GDM1 (cell line): ENCODE measurements around the gene ME3.

Source experiments
- DNase-seq: peaks from one replicate; lab custom pipeline; 2025; lab: John Stamatoyannopoulos, UW

ME3 gene

GRCh38 chr11:86692746-86693145 is 20.3 kb upstream of the ME3 start:
- no peak for DNase-seq

GRCh38 chr11:86692317-86692716 is 19.9 kb upstream of the ME3 start:
- no peak for DNase-seq

- DNase-seq = peak; percentile 29
Observed at GRCh38 chr11:86688398-86689179, 16.2 kb upstream of the ME3 start.

- DNase-seq = no peak
Observed at GRCh38 chr11:86687185-86687778, 14.9 kb upstream of the ME3 start.

DNA sequence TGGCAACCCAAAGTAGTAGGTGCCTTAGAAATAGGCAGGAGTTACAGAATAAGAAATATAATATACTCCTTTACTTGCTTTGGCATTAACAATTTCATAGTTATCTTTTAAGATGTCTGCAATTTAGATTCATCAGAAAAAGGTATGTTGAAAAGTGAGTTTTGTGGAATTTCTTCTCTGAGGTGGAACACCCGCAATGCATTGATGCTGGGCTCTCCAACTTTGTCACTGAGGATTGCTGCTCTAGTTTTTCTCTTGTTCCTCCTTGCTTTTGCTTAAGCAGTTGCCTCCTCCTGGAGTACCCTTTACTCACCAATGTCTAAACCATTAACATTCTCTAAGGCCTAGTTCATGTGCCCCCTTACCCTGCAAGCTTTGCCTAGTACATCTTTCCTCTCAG is 14.1 kb upstream of the ME3 start:
- DNase-seq = no peak

DNA sequence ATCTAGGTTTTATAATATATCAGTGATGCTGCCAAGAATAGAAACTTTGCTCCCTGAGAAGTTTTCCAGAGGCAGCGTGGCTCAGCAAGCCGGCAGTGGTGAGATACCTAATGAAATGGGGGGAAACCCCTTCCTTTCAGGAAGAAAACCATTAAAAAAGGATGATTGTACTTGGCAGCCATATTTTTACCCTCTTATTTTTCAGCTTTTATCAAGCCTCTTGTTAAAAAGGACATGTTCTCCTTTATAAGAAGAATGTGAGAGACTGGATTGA is 9.0 kb upstream of the ME3 start:
- no peak for DNase-seq

GRCh38 chr11:86680716-86681482 is 8.5 kb upstream of the ME3 start:
- DNase-seq = no peak

GRCh38 chr11:86678823-86679222 is 6.4 kb upstream of the ME3 start:
- no peak for DNase-seq

- no peak for DNase-seq
Observed at GRCh38 chr11:86678296-86678695, 5.9 kb upstream of the ME3 start.

GRCh38 chr11:86676533-86677154 is 4.2 kb upstream of the ME3 start:
- no peak for DNase-seq

- DNase-seq = no peak
Observed at GRCh38 chr11:86676010-86676409, 3.6 kb upstream of the ME3 start.

DNA sequence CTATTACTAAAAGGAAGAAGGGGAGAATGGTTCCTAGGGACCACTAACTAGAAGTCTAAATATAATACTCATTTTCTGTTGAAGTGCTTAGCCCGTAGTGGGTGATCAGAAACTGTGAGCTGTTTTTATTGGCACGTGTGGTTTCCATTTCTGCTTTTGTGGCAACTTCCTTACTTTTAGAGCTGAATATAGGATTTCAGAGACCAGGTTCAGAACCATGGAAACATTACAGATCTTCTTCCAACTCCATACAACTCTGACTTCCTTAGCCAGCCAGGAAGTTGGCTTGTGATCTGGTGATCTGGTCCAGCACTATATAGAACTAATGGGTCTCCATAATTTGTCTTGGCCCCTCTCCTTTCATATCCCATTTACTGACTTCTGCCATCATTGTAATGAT is 2.6 kb upstream of the ME3 start:
- DNase-seq = no peak

- no peak for DNase-seq
Observed at GRCh38 chr11:86673872-86674750, 1.7 kb upstream of the ME3 start.

GRCh38 chr11:86673055-86673843 is 833 bp upstream of the ME3 start:
- no peak for DNase-seq

- DNase-seq = no peak
Observed at GRCh38 chr11:86671531-86672006, 847 bp downstream of the ME3 start.

DNA sequence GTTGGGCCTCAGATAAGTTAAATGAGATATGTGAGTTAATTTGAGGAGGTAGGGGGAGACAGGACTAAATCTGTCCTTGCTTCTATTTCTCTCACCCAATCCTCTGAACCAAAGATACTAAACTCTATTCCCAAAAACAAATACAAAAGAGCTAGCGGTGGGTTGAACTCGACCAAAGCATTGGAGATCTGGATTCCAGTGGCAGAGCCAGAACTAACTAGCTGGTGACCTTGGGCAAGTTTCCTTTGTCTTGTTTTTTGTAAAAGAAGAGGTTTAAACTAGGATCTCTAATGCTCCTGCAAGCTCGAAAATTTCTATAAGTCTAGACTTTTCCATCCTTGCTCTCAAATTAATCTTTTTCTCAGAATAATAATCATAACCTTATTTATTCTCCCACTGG is 1.5 kb downstream of the ME3 start:
- no peak for DNase-seq

DNA sequence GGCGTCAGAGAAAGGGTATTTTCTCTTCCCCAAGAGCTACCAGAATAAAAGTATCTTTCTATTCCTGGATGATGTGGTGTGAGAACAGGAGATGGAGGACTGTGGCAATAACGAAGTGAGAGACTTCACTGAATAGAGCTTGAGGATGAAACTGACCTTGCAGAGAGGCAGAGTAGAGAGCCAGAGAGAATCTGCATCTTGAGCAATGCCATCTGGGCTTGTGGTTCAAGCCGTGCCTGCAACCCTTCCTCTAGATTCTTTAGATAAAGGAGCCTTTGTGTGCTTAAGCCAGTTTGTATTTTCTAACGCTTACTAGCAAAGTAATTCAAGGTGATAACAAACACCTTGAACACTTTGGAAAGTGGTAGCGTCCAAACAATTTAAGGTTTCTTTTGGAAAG is 2.2 kb downstream of the ME3 start:
- DNase-seq = no peak

GRCh38 chr11:86669424-86669823 is 3.0 kb downstream of the ME3 start:
- DNase-seq = no peak

DNA sequence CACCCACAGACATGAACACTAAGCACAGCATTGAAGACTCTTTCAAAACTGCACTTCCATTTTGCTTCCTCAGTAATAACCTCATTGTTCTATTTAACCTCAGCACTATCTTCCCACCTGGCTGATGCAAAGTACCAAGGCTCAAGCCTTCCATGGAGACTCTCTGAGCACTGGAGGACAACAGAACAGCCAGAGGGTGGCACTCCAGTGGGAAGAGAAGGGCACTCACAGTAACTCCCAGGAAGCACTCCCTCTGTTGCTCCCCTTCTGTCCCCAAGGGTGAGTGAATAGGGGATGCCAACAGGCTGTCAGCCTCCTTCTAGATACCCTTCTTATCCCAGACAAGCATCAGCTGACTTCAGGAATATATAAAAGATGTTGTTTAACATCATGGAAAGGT is 3.5 kb downstream of the ME3 start:
- no peak for DNase-seq

- DNase-seq = no peak
Observed at GRCh38 chr11:86666193-86666592, 6.2 kb downstream of the ME3 start.

DNA sequence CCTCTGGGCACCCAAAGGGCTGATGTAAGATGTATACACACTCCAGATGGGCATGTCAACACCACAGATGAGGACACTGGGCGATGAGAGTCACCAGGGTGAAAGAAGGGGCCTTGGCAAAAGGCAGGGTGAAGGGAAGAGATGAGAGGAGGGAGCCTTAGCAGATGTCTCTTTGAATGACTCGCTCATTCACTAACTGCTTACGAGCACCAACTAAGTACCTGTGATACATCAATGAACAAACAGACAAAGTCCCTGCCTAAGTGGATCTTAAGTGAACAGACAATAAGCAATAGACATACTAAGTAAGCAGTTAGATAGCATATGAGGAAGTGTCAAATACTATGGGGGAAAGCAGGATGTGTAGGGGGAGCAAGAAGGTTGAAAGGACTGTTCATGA is 7.5 kb downstream of the ME3 start:
- no peak for DNase-seq
